GM21360 (cell line): Measurements from ENCODE around the gene AKR1A1.

ENCODE experiments used
- ATAC-seq: cut with Tn5 transposase; IDR thresholded peaks from one replicate; pipeline ENCODE4 v1.9.1; 2021; ENCODE audit warnings: mild to moderate bottlenecking, moderate library complexity; ENCODE audit not compliant: unreplicated experiment

Gene AKR1A1

DNA sequence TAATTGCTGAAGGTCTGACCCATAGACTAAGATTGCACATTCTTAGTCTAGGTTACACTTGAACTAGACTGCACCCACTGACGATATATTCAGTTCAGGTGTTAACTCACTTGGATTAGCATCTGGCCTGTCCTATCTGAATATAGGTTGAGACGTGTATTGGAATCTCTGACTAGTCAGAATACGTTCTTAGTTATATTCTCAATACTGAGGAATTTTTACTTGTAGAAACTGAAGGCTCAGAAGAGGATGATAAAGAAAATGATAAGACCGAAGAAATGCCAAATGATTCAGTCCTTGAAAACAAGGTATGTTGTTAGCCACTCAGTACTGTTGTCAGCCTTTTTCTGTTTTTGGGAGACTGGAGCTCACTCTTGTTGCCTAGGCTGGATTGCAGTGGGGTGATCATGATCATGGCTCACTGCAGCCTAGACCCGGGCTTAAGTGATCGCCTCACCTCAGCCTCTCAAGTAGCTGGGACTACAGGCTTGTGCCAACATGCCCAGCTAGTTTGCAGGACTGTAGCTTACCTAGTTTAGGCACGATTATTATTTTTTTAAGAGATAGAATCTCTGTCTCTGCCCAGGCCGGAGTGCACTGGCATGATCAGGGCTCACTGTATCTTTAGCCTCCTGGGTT lies 62.4 kb downstream of the AKR1A1 start:
- no peak for ATAC-seq

DNA sequence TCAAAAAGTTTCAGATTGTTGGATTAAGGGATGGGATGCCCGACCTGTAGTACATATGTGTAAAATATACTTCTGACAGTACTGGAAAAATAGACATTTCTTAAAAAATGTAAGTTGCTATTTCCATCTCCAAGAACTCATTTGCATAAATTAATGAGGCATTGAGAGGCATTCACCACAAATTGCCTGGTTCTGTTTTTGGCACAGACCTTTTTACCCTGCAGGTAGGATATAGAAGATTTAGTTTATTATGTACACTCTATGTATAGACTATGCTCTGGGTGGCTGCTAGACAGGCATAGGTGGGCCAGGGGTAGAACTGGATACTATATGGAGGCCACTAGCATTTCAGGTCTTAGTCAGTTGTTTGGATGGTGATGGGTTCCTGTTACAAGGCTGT lies 65.3 kb downstream of the AKR1A1 start:
- no peak for ATAC-seq

DNA sequence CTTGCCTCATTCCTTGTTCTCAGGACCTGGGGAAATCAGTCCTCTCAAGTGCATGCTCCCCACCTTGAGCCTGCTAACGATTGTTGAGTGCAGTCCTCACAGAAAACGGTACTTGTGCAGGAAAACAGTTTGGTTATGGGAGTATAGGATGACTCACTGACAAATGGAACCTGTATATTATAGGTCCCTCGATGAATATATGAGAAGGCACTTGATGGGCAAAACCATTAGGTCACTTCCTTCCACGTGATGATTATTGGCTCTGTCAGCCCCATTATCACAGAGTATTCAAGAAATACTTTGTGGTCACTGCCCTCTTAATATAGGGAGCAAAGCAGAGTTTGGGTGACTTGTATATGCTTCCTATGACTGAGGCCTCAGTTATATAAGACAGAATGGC lies 67.0 kb downstream of the AKR1A1 start:
- no peak for ATAC-seq

DNA sequence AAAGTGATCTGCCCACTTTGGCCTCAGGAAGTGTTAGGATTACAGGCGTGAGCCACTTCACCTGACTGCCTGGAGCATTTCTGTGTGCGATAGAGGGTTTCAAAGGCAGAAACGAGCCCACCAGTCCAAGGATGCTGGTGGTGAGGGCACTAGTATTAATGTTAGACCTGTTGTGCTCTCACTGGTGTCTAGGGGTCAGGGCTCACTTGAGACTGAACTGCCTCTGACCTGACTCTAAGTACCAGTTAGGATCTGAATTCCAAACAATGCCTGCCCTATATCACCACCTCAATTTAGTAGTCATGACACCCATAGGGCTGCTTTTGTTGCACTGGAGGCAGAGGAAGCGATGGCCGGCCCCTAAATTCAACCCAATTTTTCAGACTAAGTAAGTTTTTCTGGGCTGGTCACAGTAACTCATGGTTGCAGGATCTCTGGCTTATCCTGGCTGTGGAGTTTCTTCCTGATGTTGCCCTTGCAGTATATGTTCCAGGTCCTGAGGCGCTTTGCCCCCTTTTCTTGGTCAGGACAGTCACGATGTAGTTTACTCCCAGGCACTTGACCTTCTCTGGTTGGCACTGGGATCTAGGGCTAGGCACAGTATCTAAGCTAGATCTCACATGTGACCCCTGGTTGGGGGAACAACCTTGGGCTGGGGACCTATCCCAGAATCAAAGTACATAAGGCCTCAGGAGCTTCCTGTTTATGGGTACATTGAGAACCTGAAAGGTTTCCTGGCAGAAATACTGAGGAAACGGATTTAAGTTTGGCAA lies 68.7 kb downstream of the AKR1A1 start:
- no peak for ATAC-seq
